ENCODE results near the gene RASSF5.

Gene RASSF5, protein sequence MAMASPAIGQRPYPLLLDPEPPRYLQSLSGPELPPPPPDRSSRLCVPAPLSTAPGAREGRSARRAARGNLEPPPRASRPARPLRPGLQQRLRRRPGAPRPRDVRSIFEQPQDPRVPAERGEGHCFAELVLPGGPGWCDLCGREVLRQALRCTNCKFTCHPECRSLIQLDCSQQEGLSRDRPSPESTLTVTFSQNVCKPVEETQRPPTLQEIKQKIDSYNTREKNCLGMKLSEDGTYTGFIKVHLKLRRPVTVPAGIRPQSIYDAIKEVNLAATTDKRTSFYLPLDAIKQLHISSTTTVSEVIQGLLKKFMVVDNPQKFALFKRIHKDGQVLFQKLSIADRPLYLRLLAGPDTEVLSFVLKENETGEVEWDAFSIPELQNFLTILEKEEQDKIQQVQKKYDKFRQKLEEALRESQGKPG

DNA sequence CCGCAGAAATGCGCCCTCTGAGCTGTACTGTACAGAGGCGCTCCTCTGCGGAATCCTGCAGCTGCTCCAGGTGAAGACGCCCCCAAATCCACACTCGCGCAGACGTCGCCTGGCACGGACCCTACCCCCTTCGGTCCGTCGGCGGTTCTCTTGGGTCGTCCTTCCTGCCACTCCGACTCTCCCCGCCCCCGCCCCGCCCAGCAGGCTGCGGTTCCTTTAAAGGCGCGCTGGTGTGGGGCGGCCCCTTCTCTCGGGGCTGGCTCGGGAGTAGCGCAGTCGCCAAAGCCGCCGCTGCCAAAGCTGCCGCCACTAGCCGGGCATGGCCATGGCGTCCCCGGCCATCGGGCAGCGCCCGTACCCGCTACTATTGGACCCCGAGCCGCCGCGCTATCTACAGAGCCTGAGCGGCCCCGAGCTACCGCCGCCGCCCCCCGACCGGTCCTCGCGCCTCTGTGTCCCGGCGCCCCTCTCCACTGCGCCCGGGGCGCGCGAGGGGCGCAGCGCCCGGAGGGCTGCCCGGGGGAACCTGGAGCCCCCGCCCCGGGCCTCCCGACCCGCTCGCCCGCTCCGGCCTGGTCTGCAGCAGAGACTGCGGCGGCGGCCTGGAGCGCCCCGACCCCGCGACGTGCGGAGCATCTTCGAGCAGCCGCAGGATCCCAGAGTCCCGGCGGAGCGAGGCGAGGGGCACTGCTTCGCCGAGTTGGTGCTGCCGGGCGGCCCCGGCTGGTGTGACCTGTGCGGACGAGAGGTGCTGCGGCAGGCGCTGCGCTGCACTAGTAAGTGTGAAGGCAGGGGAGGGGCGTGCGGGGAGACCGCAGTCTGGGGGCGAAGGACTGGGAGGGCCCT, at the start of gene RASSF5:
Gene RASSF5, plus strand, starts transcription at position 248 of the 846 bp plus-strand sequence. Its CDS starts 72 bp downstream, at position 320.
- peak; percentile 87 for DNase-seq

DNA sequence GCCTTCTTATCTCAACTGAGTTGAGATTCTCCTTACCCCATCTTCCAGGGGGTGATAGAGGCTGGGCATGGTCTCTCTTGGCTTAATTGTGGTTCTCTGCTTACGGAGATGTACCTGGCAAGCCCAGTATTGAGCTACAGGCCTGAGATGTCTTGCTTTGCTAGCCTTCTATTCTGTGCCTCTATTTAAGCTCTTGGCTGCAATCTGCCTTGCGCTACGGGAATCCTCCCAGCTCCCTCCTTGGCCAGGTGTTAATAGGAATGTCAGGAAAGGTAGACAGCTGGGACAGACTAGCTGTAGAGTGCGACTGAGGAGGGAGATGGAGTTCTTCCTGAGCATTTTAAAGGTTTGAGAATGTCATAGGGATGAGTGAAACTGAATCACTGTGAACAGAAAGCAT, 47.6 kb upstream of the RASSF5 start:
- no peak for DNase-seq

DNA sequence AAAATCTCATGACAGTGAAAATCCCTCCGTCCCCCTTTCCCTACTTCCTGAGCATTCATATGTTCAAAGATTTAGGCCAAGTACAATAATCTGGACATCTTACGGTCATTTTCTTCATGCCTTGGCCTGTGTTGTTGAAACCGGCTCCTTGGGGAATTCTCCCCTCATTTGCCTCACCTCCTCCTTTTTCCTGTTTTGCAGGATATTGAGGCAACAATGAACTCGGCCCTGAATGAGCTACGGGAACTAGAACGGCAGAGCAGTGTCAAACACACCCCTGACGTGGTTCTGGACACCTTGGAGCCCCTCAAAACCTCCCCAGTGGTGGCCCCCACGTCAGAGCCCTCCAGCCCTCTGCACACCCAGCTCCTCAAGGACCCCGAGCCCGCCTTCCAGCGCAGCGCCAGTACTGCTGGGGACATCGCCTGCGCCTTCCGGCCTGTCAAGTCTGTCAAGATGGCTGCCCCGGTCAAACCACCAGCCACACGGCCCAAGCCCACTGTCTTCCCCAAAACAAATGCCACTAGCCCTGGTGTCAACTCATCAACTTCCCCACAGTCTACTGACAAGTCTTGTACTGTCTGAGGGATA, 46.4 kb upstream of the RASSF5 start:
- DNase-seq = no peak

DNA sequence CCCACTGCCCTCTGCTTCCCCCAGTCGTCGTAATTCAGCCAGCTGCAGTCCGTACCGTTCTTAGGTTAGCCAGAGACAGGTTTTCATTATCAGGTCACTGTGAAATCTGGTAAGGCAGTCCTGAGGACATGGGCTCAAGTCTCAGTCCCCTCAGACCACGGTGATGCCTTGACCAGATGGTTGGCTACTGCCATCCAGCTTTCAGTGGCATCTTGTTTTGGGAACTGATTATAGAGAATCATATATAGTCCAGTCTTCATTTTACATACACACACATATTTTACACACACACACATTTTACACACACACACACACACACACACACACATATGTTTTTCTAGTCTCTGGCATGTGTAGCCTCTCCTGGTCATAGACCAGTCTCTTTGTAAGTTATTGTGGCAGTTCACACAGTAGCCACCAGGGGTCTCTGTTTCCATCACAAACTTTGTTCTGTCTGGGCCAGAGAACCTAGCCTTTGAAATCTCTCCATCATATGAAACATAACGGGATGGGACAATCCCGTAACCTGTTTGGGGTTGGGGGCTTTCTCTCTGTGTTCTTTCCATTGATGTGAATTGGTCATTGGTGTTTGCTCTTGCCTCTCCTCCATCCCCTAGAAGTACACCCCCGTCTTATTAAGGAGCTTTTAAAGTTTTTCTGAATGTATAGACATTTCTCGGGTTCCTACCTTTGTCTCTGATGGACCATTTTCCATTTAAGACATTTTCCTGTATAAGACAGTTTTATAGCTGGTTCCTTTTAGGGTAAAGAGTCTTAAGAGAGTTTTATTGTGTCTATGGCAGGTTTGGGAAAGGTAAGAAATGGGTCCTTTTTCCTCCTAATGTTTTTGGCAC, 45.5 kb upstream of the RASSF5 start:
- peak; percentile 86 for DNase-seq

DNA sequence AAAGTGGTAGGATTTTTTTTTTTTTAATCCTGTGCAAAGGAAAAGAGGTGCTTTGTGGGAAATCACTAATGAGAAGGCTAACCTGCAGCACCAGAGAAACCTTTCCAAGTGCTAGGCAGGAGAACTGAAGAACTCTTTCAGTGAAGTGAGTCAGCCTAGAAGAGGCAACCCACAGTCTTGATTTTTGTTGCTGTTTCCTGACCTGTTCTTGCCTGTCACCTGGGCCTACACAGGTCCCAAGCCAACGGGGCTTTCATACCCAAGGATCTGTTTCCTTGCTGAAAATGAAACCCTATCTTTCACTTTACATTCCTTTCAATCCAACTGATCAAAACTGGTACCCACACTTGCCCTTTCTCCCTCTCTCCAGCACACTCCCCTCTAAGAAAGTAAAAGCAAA, 44.2 kb upstream of the RASSF5 start:
- no peak for DNase-seq

DNA sequence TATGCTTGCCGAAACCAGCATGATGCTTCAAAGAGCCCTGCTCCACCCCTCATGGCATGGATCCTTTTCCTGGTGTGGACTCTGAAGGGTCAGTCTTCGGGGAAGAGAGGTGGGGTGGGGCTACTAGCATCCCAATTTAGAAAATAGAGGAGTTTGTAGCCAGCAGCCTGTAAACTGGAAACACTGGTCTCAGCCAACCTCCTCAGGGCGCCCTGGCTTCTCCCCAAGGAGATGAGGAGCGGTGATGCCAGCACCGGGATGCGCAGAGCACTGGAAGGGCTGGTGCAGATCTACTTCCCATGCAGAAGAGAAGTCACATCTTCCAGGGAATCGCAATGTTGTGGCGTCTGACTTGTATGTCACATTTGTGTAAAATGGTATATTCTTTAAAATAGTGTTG, 43.4 kb upstream of the RASSF5 start:
- DNase-seq = no peak

DNA sequence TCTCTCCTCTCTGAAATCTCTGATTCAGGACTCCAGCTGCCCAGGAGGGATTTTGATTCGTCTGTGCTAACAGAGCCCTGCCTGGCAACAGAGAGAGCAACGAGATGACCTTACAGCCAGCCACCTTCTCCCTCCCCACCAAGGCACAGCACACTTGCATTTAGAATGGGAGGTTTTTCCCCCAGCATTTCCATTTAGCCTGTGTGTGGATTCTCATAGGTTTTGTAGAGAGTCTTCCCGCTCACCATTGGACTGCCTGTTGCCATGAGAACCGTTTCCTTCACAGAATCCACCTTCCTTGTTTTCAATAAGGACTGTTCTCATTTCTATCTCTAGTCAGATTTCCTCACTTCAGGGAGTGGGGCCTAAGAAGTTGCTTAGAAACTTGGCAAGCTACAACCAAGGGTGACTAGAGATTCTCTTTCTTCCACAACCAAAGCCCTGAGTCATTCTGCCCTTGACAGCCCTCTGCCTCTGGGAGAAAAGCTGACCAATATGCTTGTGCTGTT, 42.8 kb upstream of the RASSF5 start:
- DNase-seq = peak; percentile 59

DNA sequence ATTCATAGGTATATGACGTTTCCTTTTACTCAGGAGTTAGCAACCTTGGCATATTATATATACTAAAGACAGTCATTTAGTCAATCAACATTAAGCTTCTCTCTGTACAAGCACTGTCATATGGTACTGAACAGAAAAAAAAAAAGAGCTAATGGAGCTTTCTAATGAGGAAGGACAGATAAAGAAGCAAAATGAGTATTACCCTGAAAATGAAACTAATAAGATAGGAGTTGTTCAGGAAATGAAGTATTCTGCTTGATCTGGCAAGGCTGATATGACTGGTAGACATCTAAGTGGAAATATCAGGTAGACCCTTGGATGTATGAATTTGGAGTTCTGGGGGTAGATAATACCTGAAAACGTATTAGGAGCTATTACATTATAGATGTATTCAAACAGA, 41.4 kb upstream of the RASSF5 start:
- no peak for DNase-seq

DNA sequence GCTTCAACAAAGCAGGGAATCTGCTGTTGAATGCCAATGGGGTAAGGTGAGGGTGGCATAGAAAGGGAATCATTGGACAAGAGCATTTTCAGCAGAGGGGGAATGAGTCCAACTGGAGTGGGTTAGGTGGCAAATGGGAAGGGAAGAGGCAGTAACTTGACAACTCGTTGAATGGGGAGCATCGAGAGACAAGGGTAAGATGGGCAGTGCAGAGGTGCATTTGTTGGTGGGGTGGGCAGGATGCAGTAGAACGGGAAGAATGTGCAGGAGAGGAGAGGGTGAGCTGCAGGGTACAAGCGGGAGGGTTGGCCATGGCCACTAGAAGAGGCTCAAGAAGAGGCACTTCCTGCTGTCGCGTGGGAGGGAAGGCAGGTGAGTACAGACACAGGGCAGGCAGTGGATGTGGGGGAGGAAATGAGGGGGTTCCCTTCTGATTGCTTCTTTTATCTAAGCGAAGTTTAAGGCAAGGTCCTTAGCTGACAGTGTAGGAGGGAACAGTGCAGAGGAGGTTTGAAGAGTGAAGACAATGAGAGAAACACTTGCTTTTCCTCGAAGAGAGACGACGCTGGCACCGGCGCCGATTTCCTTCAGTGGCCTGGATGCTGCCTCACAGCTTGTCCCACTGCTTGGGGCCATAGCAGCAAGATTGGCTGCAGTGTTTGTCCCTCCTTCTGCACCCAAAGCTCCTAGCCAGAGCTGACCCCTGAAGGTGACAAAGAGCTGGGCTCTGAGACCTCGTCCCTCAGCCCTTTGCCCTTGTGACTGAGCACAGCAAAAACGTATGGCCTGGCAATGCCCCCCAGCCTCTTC, 40.3 kb upstream of the RASSF5 start:
- DNase-seq = no peak

DNA sequence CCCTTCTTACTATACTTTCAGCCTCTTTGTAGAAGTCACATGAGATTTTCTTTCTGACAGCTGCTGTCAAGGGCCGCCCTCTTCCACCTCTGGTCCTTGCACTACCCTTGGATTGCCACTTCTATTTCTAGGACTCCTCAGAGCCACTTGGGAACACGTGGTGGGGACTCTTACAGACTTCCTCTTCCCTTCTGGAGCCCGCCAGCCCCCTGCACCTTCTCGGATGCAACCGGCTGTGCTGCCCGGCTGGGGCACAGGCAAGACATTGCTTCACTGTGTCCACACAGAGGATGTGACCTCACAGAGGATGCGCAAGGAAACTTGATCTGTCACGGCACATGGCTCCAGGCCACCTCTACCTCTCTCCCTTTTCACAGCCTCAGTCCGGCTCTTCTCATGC, 39.4 kb upstream of the RASSF5 start:
- peak; percentile 84 for DNase-seq

DNA sequence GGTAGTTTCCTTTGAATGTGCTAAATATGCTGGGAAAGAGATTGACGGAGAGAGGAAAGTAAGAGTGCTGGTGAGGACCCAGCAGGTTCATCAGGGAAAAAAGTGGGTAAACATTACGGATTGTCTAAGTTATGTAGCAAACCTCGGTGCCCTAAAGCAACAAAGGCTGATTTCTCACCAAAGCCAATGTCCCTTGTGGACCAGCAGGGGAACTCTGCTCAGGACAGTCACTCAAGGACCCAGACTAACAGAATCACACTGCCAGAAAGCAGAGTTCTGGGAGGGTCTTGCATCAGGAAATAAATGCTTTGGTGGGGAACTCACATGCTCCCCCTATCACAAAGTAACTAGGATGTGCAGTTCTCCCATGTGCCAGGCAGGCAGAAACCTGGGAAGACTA, 38.8 kb upstream of the RASSF5 start:
- DNase-seq = peak; percentile 37

DNA sequence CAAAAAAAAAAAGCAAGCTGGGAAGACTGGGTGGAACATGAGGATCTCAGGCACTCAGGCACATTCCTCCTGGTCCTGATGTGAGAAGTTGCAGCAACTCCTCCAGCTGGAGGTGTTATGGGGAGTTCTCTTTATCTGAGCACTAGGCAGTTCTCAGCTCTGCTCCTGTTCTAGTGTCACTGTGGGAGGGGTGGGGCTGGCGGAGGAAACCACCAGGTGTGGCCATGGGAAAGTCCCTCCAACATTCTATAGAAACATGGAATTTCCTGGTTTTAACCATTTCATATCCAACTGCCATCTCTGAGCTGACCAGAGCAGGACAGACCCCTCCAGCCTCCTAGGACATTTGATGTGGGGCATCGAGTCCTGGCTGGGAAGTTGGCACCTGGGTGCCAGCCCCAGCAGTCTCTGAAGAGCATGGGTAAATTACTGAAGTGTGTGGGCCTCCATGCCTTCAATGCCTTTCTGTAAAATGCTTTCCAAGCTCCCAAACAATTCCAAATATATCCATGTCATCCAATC, 37.9 kb upstream of the RASSF5 start:
- DNase-seq = no peak

DNA sequence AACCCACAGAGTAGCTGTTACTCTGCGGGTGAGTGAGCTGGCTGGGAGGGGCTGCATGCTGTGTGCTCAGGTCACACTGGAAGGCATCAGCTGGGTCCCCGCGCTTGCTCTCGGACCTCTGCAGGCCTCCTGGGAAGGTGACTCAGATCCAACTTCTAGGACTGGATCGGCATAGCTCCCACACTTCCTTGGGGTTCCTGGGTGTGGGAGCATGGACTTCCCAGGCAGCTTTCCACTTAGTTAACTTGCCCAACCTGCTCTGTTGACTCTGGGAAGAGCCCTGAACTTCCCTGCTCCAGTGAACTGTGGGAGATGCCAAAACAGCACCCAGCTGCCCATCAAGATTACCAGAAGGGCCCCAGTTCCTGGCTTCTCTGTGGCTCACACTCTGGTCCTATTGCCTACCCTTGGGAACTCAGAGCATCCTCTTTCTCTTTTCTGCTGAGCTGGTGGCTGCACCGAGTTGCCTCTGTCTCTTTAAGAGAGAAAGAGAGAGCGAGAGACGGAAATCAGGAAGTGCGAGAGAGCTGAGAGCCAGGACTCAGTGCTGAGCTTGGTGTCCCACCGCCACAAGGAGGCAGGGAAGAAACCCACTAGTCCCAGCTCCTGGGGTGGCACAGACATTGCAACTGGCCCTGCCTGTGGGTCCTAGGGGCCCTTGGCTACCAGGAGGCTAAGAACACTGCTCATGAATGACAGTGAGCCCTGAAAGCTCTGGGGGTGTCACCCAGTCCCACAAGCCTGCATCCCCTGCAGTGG, 37.2 kb upstream of the RASSF5 start, which contains the start of gene IKBKE:
Gene IKBKE, plus strand, starts transcription at position 544 of the 759 bp plus-strand sequence. CDS start 2,752 bp downstream, outside the sequence.
- DNase-seq = peak; percentile 93

DNA sequence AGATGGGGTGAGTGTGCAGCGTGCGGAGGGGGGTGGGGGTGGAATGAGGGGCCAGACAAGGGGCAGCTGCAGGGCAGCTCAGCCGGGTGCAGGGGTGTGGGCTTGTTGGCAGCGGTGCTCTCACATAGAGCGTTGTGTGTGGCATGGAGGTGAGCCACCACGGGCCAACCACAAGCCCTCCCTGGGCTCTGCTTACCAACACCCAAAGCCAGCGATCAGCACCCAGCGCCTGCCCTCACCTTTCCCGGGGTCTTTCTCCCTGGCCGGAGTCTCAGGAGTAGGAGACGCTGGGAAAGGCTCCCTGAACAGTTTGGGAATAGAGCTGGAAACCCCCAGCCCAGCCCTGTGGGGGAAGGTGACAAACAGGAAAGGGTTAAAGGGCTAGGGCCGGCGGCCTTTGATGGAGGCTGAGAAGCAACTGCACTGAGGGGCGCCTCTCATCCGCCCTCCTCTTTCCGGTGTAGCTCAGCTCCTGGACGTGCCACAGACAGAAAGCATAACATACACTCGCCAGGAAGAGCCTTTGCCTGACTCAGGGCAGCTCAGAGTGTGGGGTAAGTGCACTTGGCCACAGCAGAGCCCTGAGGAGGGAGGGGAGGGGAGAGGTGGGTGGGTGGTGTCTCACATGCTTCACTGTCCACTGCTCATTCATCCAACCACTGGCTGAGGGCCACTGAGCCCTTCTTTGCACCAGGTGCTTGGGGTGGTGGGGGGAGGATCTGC, 36.5 kb upstream of the RASSF5 start:
- peak; percentile 66 for DNase-seq

DNA sequence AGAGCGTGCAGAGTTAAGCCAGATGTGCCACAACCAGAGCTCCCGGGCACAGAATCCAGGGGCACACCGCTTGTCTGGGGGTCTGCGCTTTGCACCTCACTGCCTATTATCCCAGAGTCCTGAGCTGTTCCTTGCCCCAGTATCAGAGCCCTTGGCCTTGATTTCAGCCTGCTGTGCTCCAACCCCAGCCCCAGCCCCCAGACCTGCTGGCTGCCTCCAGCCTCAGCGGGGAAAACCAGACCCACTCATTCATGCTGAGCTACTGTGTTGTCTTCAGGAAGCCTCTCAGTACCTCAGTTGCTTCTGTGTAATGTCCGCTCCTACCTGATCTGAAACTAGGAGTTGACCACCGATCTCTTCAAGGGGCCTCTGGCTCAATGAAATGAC, 35.9 kb upstream of the RASSF5 start:
- no peak for DNase-seq

DNA sequence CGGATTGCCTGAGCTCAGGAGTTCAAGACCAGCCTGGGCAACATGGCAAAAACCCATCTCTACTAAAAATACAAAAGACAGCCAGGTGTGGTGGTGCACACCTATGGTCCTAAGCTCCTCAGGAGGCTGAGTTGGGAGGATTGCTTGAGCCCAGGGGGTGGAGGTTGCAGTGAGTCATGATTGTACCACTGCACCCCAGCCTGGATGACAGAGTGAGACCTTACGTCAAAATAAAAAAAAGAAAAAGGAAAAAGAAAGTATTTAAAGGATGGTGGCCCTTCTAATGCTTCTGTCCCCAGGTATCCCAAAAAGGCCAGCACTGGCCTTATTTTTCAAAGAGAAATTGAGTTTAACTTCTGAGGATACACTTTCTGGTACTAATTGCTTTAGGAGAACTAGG, 35.3 kb upstream of the RASSF5 start:
- no peak for DNase-seq

DNA sequence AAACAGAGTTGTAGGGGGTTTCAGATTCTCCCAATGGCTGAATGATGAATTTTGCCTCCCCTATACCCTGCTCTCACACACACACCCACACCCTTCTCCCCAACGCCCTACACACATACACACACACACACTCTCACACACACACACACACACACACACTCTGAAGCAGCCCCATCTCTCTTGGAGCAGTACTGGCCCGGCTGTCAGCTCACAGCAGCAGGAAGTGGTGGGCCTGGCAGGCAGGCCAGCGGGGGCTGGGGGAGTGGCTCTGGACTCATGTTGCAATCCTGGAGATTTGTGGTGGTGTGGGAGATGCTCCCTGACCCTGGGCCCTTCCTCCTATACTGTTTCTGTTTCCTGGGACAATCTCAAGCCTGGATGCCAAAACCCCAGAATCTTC, 34.9 kb upstream of the RASSF5 start:
- peak; percentile 85 for DNase-seq

DNA sequence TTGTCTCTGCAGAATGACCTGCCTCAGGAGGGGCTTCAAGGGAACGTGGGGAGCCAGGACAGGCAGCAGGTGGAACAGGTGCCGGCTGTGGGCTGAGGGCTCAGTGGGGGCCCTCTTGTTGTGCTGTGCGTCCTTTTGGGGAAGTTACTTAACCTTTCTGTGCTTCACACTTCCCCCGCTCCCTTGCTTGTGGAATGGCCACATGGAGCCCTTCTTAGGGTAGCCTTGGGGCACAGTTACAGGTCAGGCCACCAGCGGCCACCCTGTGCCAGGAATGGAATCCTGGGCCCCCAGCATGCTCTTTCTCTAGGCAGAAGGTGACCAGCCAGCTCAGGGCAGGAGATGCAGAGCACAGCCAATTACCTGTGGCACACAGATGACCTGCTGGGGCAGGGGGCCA, 34.4 kb upstream of the RASSF5 start:
- DNase-seq = peak; percentile 37

DNA sequence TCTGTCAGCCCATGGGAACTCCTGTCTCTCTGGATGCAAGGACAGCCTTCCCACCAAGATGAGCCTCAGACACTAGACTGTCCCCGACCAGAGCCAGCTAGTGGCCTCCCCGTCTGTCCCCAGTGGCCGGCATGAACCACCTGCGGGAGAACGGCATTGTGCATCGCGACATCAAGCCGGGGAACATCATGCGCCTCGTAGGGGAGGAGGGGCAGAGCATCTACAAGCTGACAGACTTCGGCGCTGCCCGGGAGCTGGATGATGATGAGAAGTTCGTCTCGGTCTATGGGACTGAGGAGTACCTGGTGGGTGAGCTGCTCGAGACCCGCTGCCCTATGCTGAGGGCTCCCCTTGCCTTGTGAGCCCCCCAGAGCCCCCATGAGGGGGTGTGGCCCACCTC, 31.3 kb upstream of the RASSF5 start:
- no peak for DNase-seq

DNA sequence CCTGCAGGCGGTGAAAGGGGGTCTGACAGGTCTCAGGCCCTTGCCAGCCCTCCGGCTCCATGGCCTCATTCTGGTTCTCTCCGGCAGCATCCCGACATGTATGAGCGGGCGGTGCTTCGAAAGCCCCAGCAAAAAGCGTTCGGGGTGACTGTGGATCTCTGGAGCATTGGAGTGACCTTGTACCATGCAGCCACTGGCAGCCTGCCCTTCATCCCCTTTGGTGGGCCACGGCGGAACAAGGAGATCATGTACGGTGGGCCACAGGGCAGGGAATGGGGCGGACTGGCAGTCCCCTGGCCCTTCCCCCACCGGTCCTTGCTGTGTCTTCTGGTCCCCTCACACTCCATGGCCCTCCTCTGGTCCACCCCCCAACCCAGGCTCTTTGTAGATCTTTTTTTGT, 30.7 kb upstream of the RASSF5 start:
- DNase-seq = no peak

Measured in hematopoietic multipotent progenitor cell treated with erythropoietin and hydrocortisone succinate and interleukin-3 and kit ligand, for 4 days (in vitro differentiated cells).